ENCODE results near the gene NCOA3.
"Not testable (repeated sequence)": the region's sequence is repeated elsewhere in the genome, so short reads cannot be mapped to it uniquely, and the experiment has no call there.

NCOA3 gene

GRCh38 chr20:47580686-47581085, 79.0 kb downstream of the NCOA3 start:
- not testable (repeated sequence) for H3K36me3 ChIP-seq (ENCODE audit: insufficient read depth, low read length); H3K27ac ChIP-seq (ENCODE audit: low read depth, low read length); H3K27me3 ChIP-seq (ENCODE audit: insufficient read depth, low read length); H2AFZ ChIP-seq (ENCODE audit: low read length, unreplicated experiment); H3K4me3 ChIP-seq (ENCODE audit: low read depth, low read length)
- H3K4me1 ChIP-seq (ENCODE audit: control insufficient read depth, insufficient read depth, low read length, unreplicated experiment): peaks cover 27% of the 10 kb centered on the region
- H3K79me2 ChIP-seq (ENCODE audit: control insufficient read depth, insufficient read depth, low read length, unreplicated experiment): peaks cover 59% of the 10 kb centered on the region

DNA sequence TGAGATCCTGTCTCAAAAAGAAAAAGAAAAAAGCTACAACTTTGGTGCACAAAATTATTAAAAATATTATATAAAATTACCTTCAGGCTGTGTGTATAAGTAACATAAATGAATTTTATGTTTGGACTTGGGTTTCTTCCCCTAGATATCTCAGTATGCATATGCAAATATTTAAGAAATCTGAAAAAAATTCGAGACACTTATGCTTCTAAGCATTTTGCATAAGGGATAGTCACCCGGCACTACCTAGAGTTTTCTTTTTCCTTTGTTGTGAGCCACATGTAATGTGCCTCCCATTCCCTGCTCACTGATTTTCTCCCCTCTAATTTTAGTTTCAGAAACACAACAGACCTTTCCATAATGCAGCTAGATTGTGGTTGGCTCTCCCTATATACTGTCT, 79.4 kb downstream of the NCOA3 start:
- H3K4me3 ChIP-seq (ENCODE audit: low read depth, low read length): no peak overlapping the region
- no peaks in the 10 kb centered on the region for H3K36me3 ChIP-seq (ENCODE audit: insufficient read depth, low read length)
- peaks cover 23% of the 10 kb centered on the region for H3K4me1 ChIP-seq (ENCODE audit: control insufficient read depth, insufficient read depth, low read length, unreplicated experiment)
- peaks cover 55% of the 10 kb centered on the region for H3K79me2 ChIP-seq (ENCODE audit: control insufficient read depth, insufficient read depth, low read length, unreplicated experiment)
- H3K27ac ChIP-seq (ENCODE audit: low read depth, low read length): no peak overlapping the region
- no peaks in the 10 kb centered on the region for H3K27me3 ChIP-seq (ENCODE audit: insufficient read depth, low read length)
- H2AFZ ChIP-seq (ENCODE audit: low read length, unreplicated experiment): no peak overlapping the region

- no peak overlapping the region for H2AFZ ChIP-seq (ENCODE audit: low read length, unreplicated experiment)
- peaks cover 4% of the 10 kb centered on the region; the same call in 1 of the 2 replicates for H3K36me3 ChIP-seq (ENCODE audit: insufficient read depth, low read length)
- no peak overlapping the region for H3K27ac ChIP-seq (ENCODE audit: low read depth, low read length)
- peaks cover 44% of the 10 kb centered on the region for H3K79me2 ChIP-seq (ENCODE audit: control insufficient read depth, insufficient read depth, low read length, unreplicated experiment)
- no peaks in the 10 kb centered on the region for H3K27me3 ChIP-seq (ENCODE audit: insufficient read depth, low read length)
- H3K4me3 ChIP-seq (ENCODE audit: low read depth, low read length): no peak overlapping the region
- H3K4me1 ChIP-seq (ENCODE audit: control insufficient read depth, insufficient read depth, low read length, unreplicated experiment): peaks cover 16% of the 10 kb centered on the region
These were observed 81.9 kb downstream of the NCOA3 start for GRCh38 chr20:47583551-47583950.

DNA sequence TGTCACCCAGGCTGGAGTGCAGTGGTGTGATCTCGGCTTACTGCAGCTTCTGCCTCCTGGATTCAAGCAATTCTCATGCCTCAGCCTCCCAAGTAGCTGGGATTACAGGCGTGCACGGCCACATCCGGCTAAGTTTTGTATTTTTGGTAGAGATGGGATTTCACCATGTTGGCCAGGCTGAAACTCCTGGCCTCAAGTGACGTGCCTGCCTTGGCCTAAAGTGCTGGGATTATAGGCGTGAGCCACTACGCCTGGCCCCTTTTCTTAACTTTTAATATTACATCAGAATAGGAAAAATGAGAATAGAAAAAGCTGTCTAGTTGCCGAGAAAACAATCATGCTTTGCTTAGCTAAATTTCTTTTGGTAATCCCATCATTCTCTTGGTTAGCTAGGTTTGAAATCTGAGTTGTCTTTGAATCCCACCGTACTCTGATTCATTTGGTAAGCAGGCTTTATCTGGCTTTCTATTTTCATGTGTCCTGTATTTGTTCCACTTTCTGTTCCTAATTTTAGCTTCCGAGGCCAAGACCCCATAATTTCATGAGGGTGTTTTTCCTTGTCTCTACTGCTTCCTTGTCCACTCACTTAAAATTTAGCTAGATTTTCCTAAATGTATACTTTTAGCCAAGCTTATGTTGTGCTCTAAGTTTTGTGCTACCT, 83.5 kb downstream of the NCOA3 start:
- H3K27ac ChIP-seq (ENCODE audit: low read depth, low read length): no peak overlapping the region
- H3K79me2 ChIP-seq (ENCODE audit: control insufficient read depth, insufficient read depth, low read length, unreplicated experiment): peaks cover 29% of the 10 kb centered on the region

GRCh38 chr20:47586649-47587294, 85.1 kb downstream of the NCOA3 start:
- Histone ChIP-seq H3K36me3 (ENCODE audit: insufficient read depth, low read length) (peaks cover 4% of the 10 kb centered on the region; the same call in 1 of the 2 replicates), H3K79me2 (ENCODE audit: control insufficient read depth, insufficient read depth, low read length, unreplicated experiment) (peaks cover 14% of the 10 kb centered on the region)

More for the DNA sequence above, 83.5 kb downstream of the NCOA3 start:
- H3K4me3 ChIP-seq (ENCODE audit: low read depth, low read length): no peak overlapping the region
- H3K36me3 ChIP-seq (ENCODE audit: insufficient read depth, low read length): peaks cover 4% of the 10 kb centered on the region; the same call in 1 of the 2 replicates
- no peak overlapping the region for H2AFZ ChIP-seq (ENCODE audit: low read length, unreplicated experiment)
- H3K27me3 ChIP-seq (ENCODE audit: insufficient read depth, low read length): no peaks in the 10 kb centered on the region
- H3K4me1 ChIP-seq (ENCODE audit: control insufficient read depth, insufficient read depth, low read length, unreplicated experiment): peaks cover 12% of the 10 kb centered on the region

DNA sequence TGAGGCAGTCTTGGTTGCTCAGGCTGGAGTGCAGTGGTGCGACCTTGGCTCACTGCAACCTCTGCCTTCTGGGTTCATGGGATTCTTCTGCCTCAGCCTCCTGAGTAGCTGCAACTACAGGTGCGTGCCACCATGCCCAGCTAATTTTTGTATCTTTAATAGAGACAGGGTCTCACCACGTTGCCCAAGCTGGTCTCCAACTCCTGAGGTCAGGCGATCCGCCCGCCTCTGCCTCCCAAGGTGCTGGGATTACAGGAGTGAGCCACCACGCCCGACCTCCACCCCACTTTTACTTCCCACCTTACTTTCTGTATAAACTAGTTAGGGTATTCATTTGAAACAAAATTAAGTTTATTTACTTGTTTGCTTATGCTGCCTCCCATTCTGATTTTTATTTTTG, 86.5 kb downstream of the NCOA3 start:
- Histone ChIP-seq H3K36me3 (ENCODE audit: insufficient read depth, low read length) (peaks cover 4% of the 10 kb centered on the region; the same call in 1 of the 2 replicates), H3K27me3 (ENCODE audit: insufficient read depth, low read length) (no peaks in the 10 kb centered on the region), H2AFZ (ENCODE audit: low read length, unreplicated experiment) (no peak overlapping the region), H3K79me2 (ENCODE audit: control insufficient read depth, insufficient read depth, low read length, unreplicated experiment) (peaks cover 2% of the 10 kb centered on the region), H3K4me1 (ENCODE audit: control insufficient read depth, insufficient read depth, low read length, unreplicated experiment) (peaks cover 12% of the 10 kb centered on the region), H3K27ac (ENCODE audit: low read depth, low read length) (no peak overlapping the region), H3K4me3 (ENCODE audit: low read depth, low read length) (no peak overlapping the region)

More at GRCh38 chr20:47586649-47587294, 85.1 kb downstream of the NCOA3 start:
- H3K4me1 ChIP-seq (ENCODE audit: control insufficient read depth, insufficient read depth, low read length, unreplicated experiment): peaks cover 12% of the 10 kb centered on the region
- H3K4me3 ChIP-seq (ENCODE audit: low read depth, low read length): no peak overlapping the region
- no peak overlapping the region for H2AFZ ChIP-seq (ENCODE audit: low read length, unreplicated experiment)
- H3K27ac ChIP-seq (ENCODE audit: low read depth, low read length): peak overlapping the region; percentile 36; the same call in 1 of the 2 replicates
- no peaks in the 10 kb centered on the region for H3K27me3 ChIP-seq (ENCODE audit: insufficient read depth, low read length)

GRCh38 chr20:47591231-47591630, 89.5 kb downstream of the NCOA3 start:
- Histone ChIP-seq H3K4me3 (ENCODE audit: low read depth, low read length) (no peak overlapping the region), H2AFZ (ENCODE audit: low read length, unreplicated experiment) (no peak overlapping the region), H3K4me1 (ENCODE audit: control insufficient read depth, insufficient read depth, low read length, unreplicated experiment) (peaks cover 11% of the 10 kb centered on the region), H3K27ac (ENCODE audit: low read depth, low read length) (no peak overlapping the region), H3K36me3 (ENCODE audit: insufficient read depth, low read length) (peaks cover 6% of the 10 kb centered on the region; the same call in 1 of the 2 replicates), H3K79me2 (ENCODE audit: control insufficient read depth, insufficient read depth, low read length, unreplicated experiment) (peaks cover 6% of the 10 kb centered on the region), H3K27me3 (ENCODE audit: insufficient read depth, low read length) (no peaks in the 10 kb centered on the region)

DNA sequence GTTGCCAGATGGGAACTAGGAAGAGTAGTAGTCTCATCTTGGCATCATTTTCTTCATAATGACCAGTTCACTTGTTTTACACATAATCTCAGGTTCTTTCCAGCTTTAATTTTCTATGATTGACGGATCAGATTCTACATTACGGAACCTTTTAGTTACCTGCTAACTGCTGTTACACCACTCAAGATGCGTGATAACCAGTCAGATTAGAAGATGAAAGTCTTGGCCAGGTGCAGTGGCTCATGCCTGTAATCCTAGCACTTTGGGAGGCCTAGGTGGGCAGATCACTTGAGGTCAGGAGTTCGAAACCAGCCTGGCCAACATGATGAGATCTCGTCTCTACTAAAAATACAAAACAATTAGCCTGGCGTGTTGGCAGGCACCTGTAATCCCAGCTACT, 92.5 kb downstream of the NCOA3 start:
- H3K27ac ChIP-seq (ENCODE audit: low read depth, low read length): no peak overlapping the region
- H3K27me3 ChIP-seq (ENCODE audit: insufficient read depth, low read length): no peaks in the 10 kb centered on the region
- peaks cover 4% of the 10 kb centered on the region for H3K4me1 ChIP-seq (ENCODE audit: control insufficient read depth, insufficient read depth, low read length, unreplicated experiment)
- no peak overlapping the region for H3K4me3 ChIP-seq (ENCODE audit: low read depth, low read length)
- peaks cover 9% of the 10 kb centered on the region for H3K79me2 ChIP-seq (ENCODE audit: control insufficient read depth, insufficient read depth, low read length, unreplicated experiment)
- peaks cover 3% of the 10 kb centered on the region; the same call in 1 of the 2 replicates for H3K36me3 ChIP-seq (ENCODE audit: insufficient read depth, low read length)
- no peak overlapping the region for H2AFZ ChIP-seq (ENCODE audit: low read length, unreplicated experiment)

DNA sequence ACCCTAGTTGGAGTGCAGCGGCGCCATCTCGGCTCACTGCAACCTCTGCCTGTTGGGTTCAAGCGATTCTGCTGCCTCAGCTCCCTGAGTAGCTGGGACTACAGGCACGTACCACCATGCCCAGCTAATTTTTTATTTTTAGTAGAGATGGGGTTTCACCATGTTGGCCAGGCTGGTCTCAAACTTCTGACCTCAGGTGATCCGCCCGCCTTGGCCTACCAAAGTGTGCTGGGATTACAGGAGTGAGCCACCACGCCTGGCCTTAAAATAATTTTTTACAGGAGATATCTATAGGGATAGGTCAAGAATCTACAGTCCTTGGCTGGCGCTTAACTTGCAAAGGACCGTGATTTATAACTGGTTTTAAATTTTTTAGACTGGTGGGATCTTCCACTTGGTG, 93.5 kb downstream of the NCOA3 start:
- not testable (repeated sequence) for H3K36me3 ChIP-seq (ENCODE audit: insufficient read depth, low read length)

GRCh38 chr20:47596003-47596571, 94.4 kb downstream of the NCOA3 start:
- no peaks in the 10 kb centered on the region for H3K27me3 ChIP-seq (ENCODE audit: insufficient read depth, low read length)
- no peak overlapping the region for H2AFZ ChIP-seq (ENCODE audit: low read length, unreplicated experiment)
- H3K4me1 ChIP-seq (ENCODE audit: control insufficient read depth, insufficient read depth, low read length, unreplicated experiment): peaks cover 11% of the 10 kb centered on the region
- peaks cover 3% of the 10 kb centered on the region; the same call in 1 of the 2 replicates for H3K36me3 ChIP-seq (ENCODE audit: insufficient read depth, low read length)
- H3K79me2 ChIP-seq (ENCODE audit: control insufficient read depth, insufficient read depth, low read length, unreplicated experiment): peaks cover 12% of the 10 kb centered on the region
- H3K4me3 ChIP-seq (ENCODE audit: low read depth, low read length): no peak overlapping the region
- H3K27ac ChIP-seq (ENCODE audit: low read depth, low read length): no peak overlapping the region

More for the DNA sequence above, 93.5 kb downstream of the NCOA3 start:
- H2AFZ ChIP-seq (ENCODE audit: low read length, unreplicated experiment); H3K27ac ChIP-seq (ENCODE audit: low read depth, low read length); H3K4me3 ChIP-seq (ENCODE audit: low read depth, low read length); H3K27me3 ChIP-seq (ENCODE audit: insufficient read depth, low read length); H3K79me2 ChIP-seq (ENCODE audit: control insufficient read depth, insufficient read depth, low read length, unreplicated experiment): not testable (repeated sequence)
- H3K4me1 ChIP-seq (ENCODE audit: control insufficient read depth, insufficient read depth, low read length, unreplicated experiment): peaks cover 11% of the 10 kb centered on the region
